Left ventricle myocardium superior (tissue), 1 donor: ENCODE results near the gene PNMA6E. TPM values are rescaled to one million over a fixed set of nuclear protein-coding genes. Genes with fewer than 3 reads are reported as not detected.

Source experiments
- ATAC-seq: fragments of 200-7000 bp; cut with Tn5 transposase; one replicate; pipeline ENCODE4 v1.9.1; 2020; ENCODE audit warnings: mild to moderate bottlenecking, moderate library complexity
- DNase-seq: peaks from one replicate; pipeline ENCODE4 v3.0.0-alpha.2; 2020
- intact Hi-C: fragments of 100-400 bp; cut with micrococcal nuclease; formaldehyde crosslinking; loops from one replicate; pipeline ENCODE4 v1.11.0; 2022
- long read RNA-seq: library from polyadenylated mRNA; unstranded; transcript quantifications from one replicate; pipeline ENCODE4 v2.0.0, GENCODE V29; 2021
- total RNA-seq: library from RNA; stranded (reverse); fragmentation: NEBNext Ultra II Directional; extraction: Animal tissue kit (Norgen Biotek cat#: 25700); gene quantifications from one replicate; pipeline ENCODE4 v1.2.1, GENCODE V29; 2021
- donor health status: DM: no; HTN: yes; CAD: no; lungs with severe emphysema.

The PNMA6E gene
- total RNA-seq = not detected
- long read RNA-seq = 0 reads

GRCh38 chrX:153401133-153401764 lies at the start of gene PNMA6E:
TSS of gene PNMA6E (minus strand) at chrX:153401350. CDS start at chrX:153398849, 2,501 bp downstream.
- no peak for DNase-seq
- intact Hi-C loops = no loop called here
- no peak for ATAC-seq

- ATAC-seq (no peak), DNase-seq (no peak)
- intact Hi-C loops = no loop called here
Observed at GRCh38 chrX:153450949-153451277, 49.8 kb upstream of the PNMA6E start.

GRCh38 chrX:153450114-153450948 lies 49.2 kb upstream of the PNMA6E start:
- intact Hi-C loops = no loop called here
- DNase-seq = no peak
- ATAC-seq = no peak

GRCh38 chrX:153449368-153450113 lies 48.4 kb upstream of the PNMA6E start:
- DNase-seq (no peak), ATAC-seq (no peak)
- intact Hi-C loops = no loop called here

- intact Hi-C loops = no loop called here
- DNase-seq (no peak), ATAC-seq (no peak)
Observed at GRCh38 chrX:153448556-153449367, 47.6 kb upstream of the PNMA6E start.

GRCh38 chrX:153447581-153447960 lies 46.4 kb upstream of the PNMA6E start:
- intact Hi-C loops = no loop called here

GRCh38 chrX:153446950-153447580 lies 45.9 kb upstream of the PNMA6E start:
- intact Hi-C loops = no loop called here
- ATAC-seq (no peak), DNase-seq (no peak)

More at GRCh38 chrX:153447581-153447960, 46.4 kb upstream of the PNMA6E start:
- DNase-seq = no peak
- no peak for ATAC-seq

GRCh38 chrX:153446636-153446936 lies 45.4 kb upstream of the PNMA6E start:
- intact Hi-C loops = no loop called here
- ATAC-seq (no peak), DNase-seq (no peak)

- intact Hi-C loops = no loop called here
- DNase-seq (no peak), ATAC-seq (no peak)
Observed at GRCh38 chrX:153445856-153446635, 44.9 kb upstream of the PNMA6E start, which contains the start of gene TREX2. TSS of gene TREX2 (minus strand) at chrX:153446056. CDS start at chrX:153445430, 626 bp downstream.

GRCh38 chrX:153445106-153445855 lies 44.1 kb upstream of the PNMA6E start:
- intact Hi-C loops = no loop called here
- ATAC-seq = no peak
- no peak for DNase-seq

- intact Hi-C loops = no loop called here
- DNase-seq (no peak), ATAC-seq (no peak)
Observed at GRCh38 chrX:153444333-153445011, 43.3 kb upstream of the PNMA6E start.

- DNase-seq (no peak), ATAC-seq (no peak)
- intact Hi-C loops = no loop called here
Observed at GRCh38 chrX:153443476-153444332, 42.6 kb upstream of the PNMA6E start.

GRCh38 chrX:153442463-153442862 lies 41.3 kb upstream of the PNMA6E start:
- ATAC-seq (no peak), DNase-seq (no peak)
- intact Hi-C loops = no loop called here

- intact Hi-C loops = no loop called here
- no peak for DNase-seq
- no peak for ATAC-seq
Observed at GRCh38 chrX:153441981-153442380, 40.8 kb upstream of the PNMA6E start.

GRCh38 chrX:153441296-153441695 lies 40.1 kb upstream of the PNMA6E start:
- intact Hi-C loops = no loop called here
- DNase-seq (no peak), ATAC-seq (no peak)

- DNase-seq (no peak), ATAC-seq (no peak)
- intact Hi-C loops = no loop called here
Observed at GRCh38 chrX:153440556-153441135, 39.5 kb upstream of the PNMA6E start.
